ENCODE results near the gene TMEM127. TPM values are rescaled to one million over a fixed set of nuclear protein-coding genes. Genes with fewer than 3 reads are reported as not detected.
"Not testable (repeated sequence)": the region's sequence is repeated elsewhere in the genome, so short reads cannot be mapped to it uniquely, and the experiment has no call there.

Gene TMEM127
- total and polyA plus RNA-seq, 2 experiments from 2014 or later: 33.6 to 44.4 TPM

DNA sequence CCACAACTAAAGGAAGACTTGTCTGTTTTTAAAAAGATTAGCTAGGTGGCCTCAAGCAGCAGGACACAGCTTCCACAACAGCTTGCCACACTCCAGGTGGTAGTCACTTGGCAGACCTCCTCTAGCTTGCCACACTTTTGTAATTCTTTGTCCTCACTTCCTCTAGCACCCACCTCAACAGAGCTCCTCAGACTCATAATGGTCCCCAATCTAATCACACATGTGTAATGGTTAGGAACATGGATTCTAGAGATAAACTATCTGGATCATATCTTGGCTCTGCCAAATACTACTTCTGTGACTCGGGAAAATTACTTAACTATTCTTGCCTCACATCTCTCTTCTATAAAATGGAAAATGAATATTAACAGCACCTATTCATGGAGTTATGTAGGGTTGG, 36.1 kb upstream of the TMEM127 start:
- no peaks in the 10 kb centered on the region for H3K9me3 ChIP-seq (ENCODE audit: low read depth)
- H3K36me3 ChIP-seq (replicated peaks; ENCODE audit: insufficient read depth, low read depth): peaks cover 4% of the 10 kb centered on the region
- H3K4me3 ChIP-seq: no peak overlapping the region
- TF ChIP-seq EZH2 (IDR thresholded peaks at IDR 0.05; ENCODE audit: borderline replicate concordance) (no peak), EZH2phosphoT487 (IDR thresholded peaks at IDR 0.05; ENCODE audit: low read depth, severe bottlenecking, unreplicated experiment) (no peak), CTCF (IDR thresholded peaks at IDR 0.05; ENCODE audit: poor library complexity) (no peak)
- peaks cover 14% of the 10 kb centered on the region for H3K4me1 ChIP-seq (ENCODE audit: insufficient read depth)
- no peaks in the 10 kb centered on the region for H3K27me3 ChIP-seq
- no peak overlapping the region for H2AFZ ChIP-seq
- peaks cover 36% of the 10 kb centered on the region for H3K79me2 ChIP-seq
- H4K20me1 ChIP-seq (ENCODE audit: insufficient read depth, poor library complexity, severe bottlenecking): no peaks in the 10 kb centered on the region
- no peak overlapping the region for H3K27ac ChIP-seq
- no peaks in the 10 kb centered on the region for H3K9me2 ChIP-seq (replicated peaks; ENCODE audit: insufficient read depth)
- 96% methylated on average over 1 of the region's 1 CpG for WGBS (ENCODE audit: low lambda C conversion rate, missing lambda C conversion rate)
- H3K4me2 ChIP-seq: no peak overlapping the region
- DNase-seq (ENCODE audit: low spot score): no peak

DNA sequence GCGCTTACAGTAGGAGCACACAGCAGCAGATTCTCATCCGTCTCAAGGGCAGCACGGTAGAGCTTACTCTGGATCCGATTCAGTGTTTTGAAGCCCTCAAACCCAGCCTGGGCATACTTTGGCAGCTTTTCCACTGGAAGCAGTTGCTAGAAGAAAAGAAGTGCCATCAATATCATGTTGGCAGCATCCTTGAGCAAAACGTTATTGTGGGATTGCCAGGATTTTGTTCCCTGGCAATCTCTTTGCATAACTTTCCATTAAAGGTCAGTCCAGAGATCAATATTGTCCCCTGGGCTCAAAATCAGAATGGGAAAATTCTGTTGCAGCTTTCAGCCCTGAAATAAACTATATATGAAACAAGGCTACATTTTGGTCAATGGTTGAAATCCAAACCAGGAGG, 31.1 kb upstream of the TMEM127 start:
- Histone ChIP-seq H3K4me3 (no peak overlapping the region), H3K4me2 (no peak overlapping the region), H3K36me3 (replicated peaks; ENCODE audit: insufficient read depth, low read depth) (peaks cover under 1% of the 10 kb centered on the region), H3K27ac (no peak overlapping the region), H3K9me3 (ENCODE audit: low read depth) (no peaks in the 10 kb centered on the region), H4K20me1 (ENCODE audit: insufficient read depth, poor library complexity, severe bottlenecking) (no peaks in the 10 kb centered on the region), H3K9me2 (replicated peaks; ENCODE audit: insufficient read depth) (no peaks in the 10 kb centered on the region), H3K79me2 (peaks cover 5% of the 10 kb centered on the region), H3K27me3 (no peaks in the 10 kb centered on the region), H3K4me1 (ENCODE audit: insufficient read depth) (no peaks in the 10 kb centered on the region), H2AFZ (no peak overlapping the region)
- WGBS (ENCODE audit: low lambda C conversion rate, missing lambda C conversion rate): 95% methylated on average over 5 of the region's 5 CpGs
- DNase-seq (ENCODE audit: low spot score): no peak
- no peak for TF ChIP-seq EZH2 (IDR thresholded peaks at IDR 0.05; ENCODE audit: borderline replicate concordance)
- TF ChIP-seq CTCF (IDR thresholded peaks at IDR 0.05; ENCODE audit: poor library complexity): no peak
- no peak for TF ChIP-seq EZH2phosphoT487 (IDR thresholded peaks at IDR 0.05; ENCODE audit: low read depth, severe bottlenecking, unreplicated experiment)

DNA sequence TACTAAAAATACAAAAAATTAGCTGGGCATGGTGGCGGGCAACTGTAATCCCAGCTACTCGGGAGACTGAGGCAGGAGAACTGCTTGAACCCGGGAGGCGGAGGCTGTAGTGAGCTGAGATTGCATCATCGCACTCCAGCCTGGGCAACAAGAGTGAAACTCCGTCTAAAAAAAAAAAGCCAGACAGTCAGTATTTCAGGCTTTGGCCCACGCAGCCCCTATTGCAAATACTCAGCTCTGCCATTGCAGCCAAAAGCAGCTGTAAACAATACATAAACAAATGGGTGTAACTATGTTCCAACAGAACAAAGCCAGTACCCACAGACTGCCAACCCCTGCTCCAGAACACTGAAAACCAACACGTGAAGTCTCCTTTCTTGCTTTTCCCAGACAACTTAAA, 28.5 kb upstream of the TMEM127 start:
- not testable (repeated sequence) for H2AFZ ChIP-seq; H3K27ac ChIP-seq; H3K4me2 ChIP-seq; H3K79me2 ChIP-seq; H3K9me2 ChIP-seq (replicated peaks; ENCODE audit: insufficient read depth); H3K27me3 ChIP-seq; H3K9me3 ChIP-seq (ENCODE audit: low read depth); H3K4me1 ChIP-seq (ENCODE audit: insufficient read depth); H3K36me3 ChIP-seq (replicated peaks; ENCODE audit: insufficient read depth, low read depth); DNase-seq (ENCODE audit: low spot score); H3K4me3 ChIP-seq; H4K20me1 ChIP-seq (ENCODE audit: insufficient read depth, poor library complexity, severe bottlenecking)
- WGBS (ENCODE audit: low lambda C conversion rate, missing lambda C conversion rate): 91% methylated on average over 8 of the region's 8 CpGs

GRCh38 chr2:96291751-96292150, 26.0 kb upstream of the TMEM127 start:
- Histone ChIP-seq H3K9me3 (ENCODE audit: low read depth) (no peaks in the 10 kb centered on the region), H3K27me3 (no peaks in the 10 kb centered on the region), H3K4me2 (no peak overlapping the region), H3K36me3 (replicated peaks; ENCODE audit: insufficient read depth, low read depth) (no peaks in the 10 kb centered on the region), H3K79me2 (no peaks in the 10 kb centered on the region), H3K27ac (no peak overlapping the region), H2AFZ (no peak overlapping the region), H3K4me1 (ENCODE audit: insufficient read depth) (no peaks in the 10 kb centered on the region), H3K9me2 (replicated peaks; ENCODE audit: insufficient read depth) (no peaks in the 10 kb centered on the region), H4K20me1 (ENCODE audit: insufficient read depth, poor library complexity, severe bottlenecking) (no peaks in the 10 kb centered on the region), H3K4me3 (no peak overlapping the region)
- TF ChIP-seq EZH2phosphoT487 (IDR thresholded peaks at IDR 0.05; ENCODE audit: low read depth, severe bottlenecking, unreplicated experiment): no peak
- no peak for TF ChIP-seq CTCF (IDR thresholded peaks at IDR 0.05; ENCODE audit: poor library complexity)
- TF ChIP-seq EZH2 (IDR thresholded peaks at IDR 0.05; ENCODE audit: borderline replicate concordance): no peak
- DNase-seq (ENCODE audit: low spot score): no peak
- 97% methylated on average over 5 of the region's 5 CpGs for WGBS (ENCODE audit: low lambda C conversion rate, missing lambda C conversion rate)

All from hepatocyte (in vitro differentiated cells).